Natural killer cell (primary cell): ENCODE data around the gene FBXL7. TPM values are rescaled to one million over a fixed set of nuclear protein-coding genes. Genes with fewer than 3 reads are reported as not detected.

Experiments used
- ATAC-seq, 3 donors: fragments of 150-1000 bp in 2 of 3; fragments of 200-7000 bp in 1 of 3; cut with Tn5 transposase; 1 replicate in 1 of 3; 2 replicates in 2 of 3; pipeline ENCODE4 v1.10.0; 2021; ENCODE audit warnings: mild to moderate bottlenecking in 2 of 3, moderate library complexity in 2 of 3
- DNase-seq, 2 donors: peaks; one replicate each; pipeline versions ENCODE4 v3.0.0 to v3.0.0-alpha.2; 2013 to 2021; ENCODE audit warnings: mixed read lengths in 1 of 2
- H3K27ac ChIP-seq: one replicate; pipeline ENCODE4 v1.5.1; 2013; ENCODE audit warnings: mild to moderate bottlenecking, low read length
- H3K27me3 ChIP-seq: one replicate; pipeline ENCODE4 v1.6.1; 2013; ENCODE audit warnings: low read length; ENCODE audit not compliant: control insufficient read depth, insufficient read depth
- H3K36me3 ChIP-seq: one replicate; pipeline ENCODE4 v1.6.1; 2013; ENCODE audit warnings: low read length; ENCODE audit not compliant: control insufficient read depth, insufficient read depth
- H3K4me1 ChIP-seq: one replicate; pipeline ENCODE4 v1.6.1; 2013; ENCODE audit warnings: low read length; ENCODE audit not compliant: control insufficient read depth, insufficient read depth
- H3K4me3 ChIP-seq: one replicate; pipeline ENCODE4 v1.5.1; 2013; ENCODE audit warnings: low read length
- H3K9me3 ChIP-seq: one replicate; pipeline ENCODE4 v1.6.1; 2013; ENCODE audit warnings: low read length; ENCODE audit not compliant: control insufficient read depth, insufficient read depth
- H3K27ac Mint-ChIP-seq, 2 donors: one replicate each; pipeline ENCODE4 v1.8.0; 2022; ENCODE audit warnings: mild to moderate bottlenecking in 2 of 2, mixed read lengths in 2 of 2, moderate library complexity in 1 of 2
- H3K27me3 Mint-ChIP-seq, 2 donors: one replicate each; pipeline ENCODE4 v1.8.0; 2022; ENCODE audit warnings: low read depth in 2 of 2, mixed read lengths in 2 of 2
- H3K36me3 Mint-ChIP-seq: one replicate; pipeline ENCODE4 v1.8.0; 2022; ENCODE audit warnings: mixed read lengths
- H3K4me1 Mint-ChIP-seq, 2 donors: one replicate each; pipeline ENCODE4 v1.8.0; 2022; ENCODE audit warnings: mixed read lengths in 2 of 2
- H3K4me3 Mint-ChIP-seq: one replicate; pipeline ENCODE4 v1.8.0; 2022; ENCODE audit warnings: mild to moderate bottlenecking, moderate library complexity, mixed read lengths
- H3K9me3 Mint-ChIP-seq, 2 donors: one replicate each; pipeline ENCODE4 v1.8.0; 2022; ENCODE audit warnings: mixed read lengths in 2 of 2
- CTCF ChIP-seq: fragments of 200-600 bp; IDR thresholded peaks from one replicate; pipeline ENCODE4 v1.8.0; 2022; ENCODE audit warnings: antibody characterized with exemption
- WGBS: methylation state at CpG from one replicate; pipeline ENCODE4 v1.1.7; 2013; ENCODE audit warnings: missing lambda C conversion rate; ENCODE audit not compliant: insufficient coverage; 5-methylcytosine and 5-hydroxymethylcytosine counted together
- intact Hi-C: fragments of 100-400 bp; cut with micrococcal nuclease; formaldehyde crosslinking; loops from one replicate; pipeline ENCODE4 v1.14.2; 2022
- total RNA-seq, 4 donors: library from RNA; stranded (reverse); fragments of 120-200 nt in 1 of 4; gene quantifications; one replicate each; pipeline versions ENCODE4 v1.2.3 to v1.2.4, GENCODE V29; 2013 to 2022

FBXL7 gene
- total RNA-seq, 3 donors from 2014 or later (not counting 1 experiment from before 2014, with no cell fraction given): not detected

GRCh38 chr5:15785531-15785981 lies 285.6 kb downstream of the FBXL7 start:
- H3K36me3 ChIP-seq: no peaks in the 10 kb centered on the region
- no peaks in the 10 kb centered on the region for H3K27me3 ChIP-seq
- no peak overlapping the region for H3K27ac ChIP-seq
- DNase-seq (no peak), ATAC-seq (no peak)
- intact Hi-C loops: no loop called here
- H3K27me3 Mint-ChIP-seq: no peaks in the 10 kb centered on the region
- peaks cover 6% of the 10 kb centered on the region for H3K36me3 Mint-ChIP-seq
- H3K9me3 Mint-ChIP-seq: peaks cover 7 to 12% of the 10 kb centered on the region in 2 donors
- H3K9me3 ChIP-seq: no peaks in the 10 kb centered on the region
- no peak overlapping the region for H3K4me3 Mint-ChIP-seq
- no peak for TF ChIP-seq CTCF
- 83% methylated on average over 5 of the region's 5 CpGs for WGBS
- no peak overlapping the region for H3K4me3 ChIP-seq
- no peaks in the 10 kb centered on the region for H3K4me1 ChIP-seq
- no peaks in the 10 kb centered on the region for H3K4me1 Mint-ChIP-seq
- no peak overlapping the region for H3K27ac Mint-ChIP-seq

GRCh38 chr5:15786326-15786725 lies 286.3 kb downstream of the FBXL7 start:
- no peaks in the 10 kb centered on the region for H3K27me3 Mint-ChIP-seq
- Histone ChIP-seq H3K27me3 (no peaks in the 10 kb centered on the region), H3K36me3 (no peaks in the 10 kb centered on the region), H3K4me1 (no peaks in the 10 kb centered on the region), H3K9me3 (no peaks in the 10 kb centered on the region), H3K4me3 (no peak overlapping the region), H3K27ac (no peak overlapping the region)
- intact Hi-C loops: no loop called here
- ATAC-seq: no peak
- no peak overlapping the region for H3K27ac Mint-ChIP-seq
- H3K4me1 Mint-ChIP-seq: no peaks in the 10 kb centered on the region
- H3K4me3 Mint-ChIP-seq: no peak overlapping the region
- peaks cover 4 to 7% of the 10 kb centered on the region in 2 donors for H3K9me3 Mint-ChIP-seq
- DNase-seq: no peak
- TF ChIP-seq CTCF: no peak
- peaks cover under 1% of the 10 kb centered on the region for H3K36me3 Mint-ChIP-seq

GRCh38 chr5:15786884-15787283 lies 286.9 kb downstream of the FBXL7 start:
- Mint-ChIP-seq H3K4me1 (no peaks in the 10 kb centered on the region), H3K27me3 (no peaks in the 10 kb centered on the region), H3K9me3 (peaks cover 5% of the 10 kb centered on the region in 2 donors), H3K36me3 (no peaks in the 10 kb centered on the region), H3K4me3 (no peak overlapping the region), H3K27ac (no peak overlapping the region)
- no peaks in the 10 kb centered on the region for H3K9me3 ChIP-seq
- no peaks in the 10 kb centered on the region for H3K36me3 ChIP-seq
- DNase-seq (no peak), ATAC-seq (no peak)
- H3K4me3 ChIP-seq: no peak overlapping the region
- H3K27ac ChIP-seq: no peak overlapping the region
- 80% methylated on average over 5 of the region's 5 CpGs for WGBS
- intact Hi-C loops: no loop called here
- no peaks in the 10 kb centered on the region for H3K4me1 ChIP-seq
- H3K27me3 ChIP-seq: no peaks in the 10 kb centered on the region
- TF ChIP-seq CTCF: no peak

GRCh38 chr5:15787681-15788080 lies 287.7 kb downstream of the FBXL7 start:
- Mint-ChIP-seq H3K4me1 (no peaks in the 10 kb centered on the region), H3K36me3 (no peaks in the 10 kb centered on the region), H3K27me3 (no peaks in the 10 kb centered on the region), H3K27ac (no peak overlapping the region), H3K4me3 (no peak overlapping the region), H3K9me3 (peaks cover 5% of the 10 kb centered on the region in 2 donors)
- Histone ChIP-seq H3K27me3 (no peaks in the 10 kb centered on the region), H3K4me1 (no peaks in the 10 kb centered on the region), H3K27ac (no peak overlapping the region), H3K36me3 (no peaks in the 10 kb centered on the region), H3K9me3 (no peaks in the 10 kb centered on the region), H3K4me3 (no peak overlapping the region)
- ATAC-seq (no peak), DNase-seq (no peak)
- TF ChIP-seq CTCF: no peak
- 67% methylated on average over 2 of the region's 2 CpGs for WGBS
- intact Hi-C loops: no loop called here
